Breast epithelium (tissue), 4 donors: ENCODE results near the gene RERE. TPM values are rescaled to one million over a fixed set of nuclear protein-coding genes. Genes with fewer than 3 reads are reported as not detected.
A peak's percentile ranks its signal among the peaks of the same experiment; 100 is the strongest.

Experiments used
- DNase-seq, 2 donors: peaks; one replicate each; pipeline ENCODE4 v3.0.0-alpha.2; 2019; ENCODE audit warnings: low spot score in 2 of 2
- H3K27ac ChIP-seq, 2 donors: fragments of 200-600 bp; sonication (generic) in 1 of 2; one replicate each; pipeline ENCODE4 v1.5.1; 2016 to 2019; ENCODE audit warnings: mild to moderate bottlenecking in 1 of 2
- H3K27me3 ChIP-seq, 2 donors: fragments of 200-600 bp; sonication (generic) in 1 of 2; one replicate each; pipeline versions ENCODE4 v1.5.1 to v1.6.0; 2017 to 2019; ENCODE audit warnings: control low read depth in 1 of 2, mild to moderate bottlenecking in 1 of 2
- H3K36me3 ChIP-seq: fragments of 200-600 bp; one replicate; pipeline ENCODE4 v1.5.1; 2019
- H3K4me1 ChIP-seq, 2 donors: fragments of 200-600 bp; sonication (generic); one replicate each; pipeline ENCODE4 v1.5.1; 2016 to 2019; ENCODE audit warnings: control low read depth in 1 of 2
- H3K4me3 ChIP-seq, 3 donors: fragments of 200-600 bp; sonication (generic); 1 replicate in 2 of 3; 2 replicates in 1 of 3; pipeline ENCODE4 v1.5.1; 2016 to 2019; ENCODE audit warnings: mild to moderate bottlenecking in 3 of 3, moderate library complexity in 2 of 3
- H3K9me3 ChIP-seq, 2 donors: fragments of 200-600 bp; sonication (generic) in 1 of 2; one replicate each; pipeline ENCODE4 v1.5.1; 2016 to 2019; ENCODE audit warnings: control low read depth in 1 of 2
- POLR2A ChIP-seq: fragments of 450-650 bp; IDR thresholded peaks from one replicate; pipeline ENCODE4 v1.6.1; 2016; ENCODE audit warnings: antibody characterized with exemption, mild to moderate bottlenecking, moderate library complexity
- POLR2AphosphoS5 ChIP-seq, 3 donors: sonication (generic); formaldehyde crosslinking; IDR thresholded peaks; one replicate each; pipeline ENCODE4 v1.6.1; 2017; ENCODE audit warnings: antibody characterized with exemption in 3 of 3
- intact Hi-C: fragments of 100-400 bp; cut with DNase I; formaldehyde crosslinking; loops from one replicate; pipeline ENCODE4 v1.15.1; 2023; ENCODE audit warnings: low total_unique reads
- total RNA-seq, 3 donors: library from RNA; depleted of rRNA; stranded (reverse); fragments of >200 nt; gene quantifications; one replicate each; pipeline ENCODE4 v1.1.0, GENCODE V29; 2016
- TF ChIP-seq, protein P1 (sequence below), 3 donors: fragments of 450-650 bp; IDR thresholded peaks; one replicate each; pipeline ENCODE4 v1.5.1; 2016 to 2017; ENCODE audit warnings: antibody characterized with exemption in 3 of 3, mild to moderate bottlenecking in 3 of 3, moderate library complexity in 3 of 3

RERE gene
- total RNA-seq, 3 donors from 2014 or later = 65.8 to 166 (median 123) TPM

DNA sequence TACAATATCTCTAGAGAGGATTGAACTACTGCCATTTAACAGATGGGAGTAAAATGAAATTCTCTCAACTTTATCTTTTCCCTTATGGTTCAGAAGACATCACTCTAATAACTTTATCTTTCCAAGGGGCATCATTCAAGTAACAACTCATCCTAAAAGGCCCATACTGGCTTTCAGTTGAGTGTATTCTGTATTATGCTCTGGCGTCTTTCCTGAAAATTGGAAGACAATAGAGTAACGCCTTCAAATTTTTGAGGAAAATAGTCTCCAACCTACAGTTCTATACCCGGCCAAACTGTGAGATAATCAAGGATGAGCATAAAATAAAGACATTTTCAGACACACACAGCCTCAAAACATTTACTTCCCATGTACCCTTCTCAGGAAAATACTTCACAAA, 103.3 kb downstream of the RERE start:
- intact Hi-C loops = no loop called here
- Histone ChIP-seq H3K27me3 (no peaks in the 10 kb centered on the region), H3K36me3 (no peaks in the 10 kb centered on the region), H3K9me3 (no peaks in the 10 kb centered on the region), H3K4me1 (no peaks in the 10 kb centered on the region), H3K4me3 (no peak overlapping the region), H3K27ac (no peak overlapping the region)
- DNase-seq = no peak
- TF ChIP-seq POLR2AphosphoS5 (IDR thresholded peaks at IDR 0.05) (no peak), POLR2A (no peak)
- TF ChIP-seq, protein P1, sequence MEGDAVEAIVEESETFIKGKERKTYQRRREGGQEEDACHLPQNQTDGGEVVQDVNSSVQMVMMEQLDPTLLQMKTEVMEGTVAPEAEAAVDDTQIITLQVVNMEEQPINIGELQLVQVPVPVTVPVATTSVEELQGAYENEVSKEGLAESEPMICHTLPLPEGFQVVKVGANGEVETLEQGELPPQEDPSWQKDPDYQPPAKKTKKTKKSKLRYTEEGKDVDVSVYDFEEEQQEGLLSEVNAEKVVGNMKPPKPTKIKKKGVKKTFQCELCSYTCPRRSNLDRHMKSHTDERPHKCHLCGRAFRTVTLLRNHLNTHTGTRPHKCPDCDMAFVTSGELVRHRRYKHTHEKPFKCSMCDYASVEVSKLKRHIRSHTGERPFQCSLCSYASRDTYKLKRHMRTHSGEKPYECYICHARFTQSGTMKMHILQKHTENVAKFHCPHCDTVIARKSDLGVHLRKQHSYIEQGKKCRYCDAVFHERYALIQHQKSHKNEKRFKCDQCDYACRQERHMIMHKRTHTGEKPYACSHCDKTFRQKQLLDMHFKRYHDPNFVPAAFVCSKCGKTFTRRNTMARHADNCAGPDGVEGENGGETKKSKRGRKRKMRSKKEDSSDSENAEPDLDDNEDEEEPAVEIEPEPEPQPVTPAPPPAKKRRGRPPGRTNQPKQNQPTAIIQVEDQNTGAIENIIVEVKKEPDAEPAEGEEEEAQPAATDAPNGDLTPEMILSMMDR (IDR thresholded peaks at IDR 0.05) = no peak

DNA sequence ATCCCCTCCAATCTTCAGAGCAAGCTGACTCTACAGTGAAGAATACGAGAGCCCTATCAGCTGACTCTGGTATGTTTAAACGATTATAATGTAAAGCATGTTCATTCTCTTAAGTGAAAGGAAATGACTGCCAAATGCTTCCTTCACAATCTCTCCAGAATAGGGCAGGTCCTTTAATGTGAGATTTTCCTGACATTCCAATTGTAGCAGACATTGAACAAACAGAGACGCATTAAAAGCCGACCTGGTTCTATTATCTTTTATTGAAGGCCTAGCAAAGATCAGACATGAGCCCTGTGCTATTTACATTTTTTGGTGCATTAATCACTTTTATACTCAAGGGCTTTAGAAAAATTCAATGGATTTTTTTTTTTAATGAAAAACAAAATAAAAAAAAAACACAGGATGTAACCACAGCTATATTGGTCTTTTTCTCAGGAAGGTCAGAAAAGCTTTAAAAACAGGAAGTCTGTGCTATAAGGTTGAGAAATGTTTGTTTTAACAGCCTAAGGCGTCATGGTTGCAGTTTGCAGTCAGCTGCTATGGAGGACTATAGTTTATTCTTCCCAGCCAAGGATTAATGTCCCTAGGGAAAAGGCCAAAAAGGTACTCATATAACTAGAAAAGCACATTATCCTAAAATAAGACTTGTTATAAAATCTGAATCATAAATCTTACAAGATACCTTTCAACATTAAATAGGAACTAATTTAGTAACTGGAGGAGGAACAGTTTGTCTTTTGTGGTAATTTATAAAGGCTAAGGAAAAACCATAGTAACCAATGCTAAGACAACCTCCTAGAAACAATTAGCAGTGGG, 104.8 kb downstream of the RERE start:
- no peak overlapping the region for H3K4me3 ChIP-seq

DNA sequence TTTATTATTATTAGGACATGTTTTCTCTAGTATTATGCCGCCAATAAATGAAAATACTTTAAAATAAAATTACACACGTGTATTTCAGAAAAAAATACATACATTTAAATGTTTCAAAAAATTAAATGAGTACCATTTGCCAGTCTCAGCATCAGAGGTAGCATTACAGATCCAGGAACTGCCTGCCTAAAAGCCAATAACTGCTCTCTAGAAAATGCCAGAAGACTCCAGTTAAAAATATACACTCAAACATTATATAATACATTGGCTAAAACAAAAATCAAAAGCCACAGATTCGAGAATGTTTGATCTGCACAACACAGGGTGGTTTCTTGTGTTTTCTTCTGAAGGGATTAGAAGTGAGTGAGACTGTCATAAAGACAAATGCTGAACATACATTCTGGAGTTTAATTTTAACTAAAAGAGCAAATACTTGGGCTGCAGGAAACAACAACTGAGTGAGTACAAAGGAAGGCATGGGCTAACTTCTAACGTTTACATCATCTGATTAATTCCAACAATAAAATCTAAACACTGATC, 105.5 kb downstream of the RERE start:
- H3K27ac ChIP-seq = peak overlapping the region; percentile 46 to 60
- H3K4me3 ChIP-seq = no peak overlapping the region
- TF ChIP-seq POLR2AphosphoS5 (IDR thresholded peaks at IDR 0.05) = no peak
- TF ChIP-seq, protein P1 (IDR thresholded peaks at IDR 0.05) = no peak
- no peak for TF ChIP-seq POLR2A

More for the DNA sequence above, 104.8 kb downstream of the RERE start:
- Histone ChIP-seq H3K4me1 (no peaks in the 10 kb centered on the region), H3K27me3 (no peaks in the 10 kb centered on the region), H3K9me3 (no peaks in the 10 kb centered on the region), H3K36me3 (no peaks in the 10 kb centered on the region), H3K27ac (peak overlapping the region; percentile 46 to 60)
- no peak for DNase-seq
- no peak for TF ChIP-seq POLR2AphosphoS5 (IDR thresholded peaks at IDR 0.05)
- TF ChIP-seq, protein P1 (IDR thresholded peaks at IDR 0.05) = peak in 1 of 3 donors; percentile 7
- intact Hi-C loops = no loop called here

DNA sequence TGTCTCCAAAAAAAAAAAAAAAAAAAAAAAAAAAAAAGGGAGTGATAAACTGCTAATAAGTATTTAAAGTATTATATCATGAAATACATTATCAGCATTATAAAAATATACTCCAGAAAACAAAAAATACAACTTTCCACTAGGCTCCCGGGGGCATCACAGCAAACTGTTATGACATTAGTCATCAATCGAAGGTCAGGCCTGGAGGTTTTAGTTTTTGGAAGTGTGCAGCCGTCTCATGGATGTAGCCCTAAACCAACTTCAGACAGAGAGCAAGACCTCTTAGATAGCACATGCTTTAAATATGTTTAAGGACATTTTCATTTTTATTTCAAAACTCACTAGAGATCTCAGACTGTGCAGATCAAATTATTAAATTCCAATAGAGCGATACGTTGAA, 106.3 kb downstream of the RERE start:
- Histone ChIP-seq H3K9me3 (no peaks in the 10 kb centered on the region), H3K36me3 (no peaks in the 10 kb centered on the region), H3K27me3 (no peaks in the 10 kb centered on the region), H3K27ac (no peak overlapping the region), H3K4me3 (no peak overlapping the region), H3K4me1 (peaks cover 0 to 3% of the 10 kb centered on the region in 2 donors)
- TF ChIP-seq POLR2AphosphoS5 (IDR thresholded peaks at IDR 0.05) (no peak), POLR2A (no peak)
- TF ChIP-seq, protein P1 (IDR thresholded peaks at IDR 0.05) = no peak
- DNase-seq = no peak
- intact Hi-C loops = no loop called here

More for the DNA sequence above, 105.5 kb downstream of the RERE start:
- Histone ChIP-seq H3K9me3 (no peaks in the 10 kb centered on the region), H3K4me1 (peaks cover 0 to 3% of the 10 kb centered on the region in 2 donors), H3K36me3 (no peaks in the 10 kb centered on the region), H3K27me3 (no peaks in the 10 kb centered on the region)
- DNase-seq = no peak
- intact Hi-C loops = no loop called here

DNA sequence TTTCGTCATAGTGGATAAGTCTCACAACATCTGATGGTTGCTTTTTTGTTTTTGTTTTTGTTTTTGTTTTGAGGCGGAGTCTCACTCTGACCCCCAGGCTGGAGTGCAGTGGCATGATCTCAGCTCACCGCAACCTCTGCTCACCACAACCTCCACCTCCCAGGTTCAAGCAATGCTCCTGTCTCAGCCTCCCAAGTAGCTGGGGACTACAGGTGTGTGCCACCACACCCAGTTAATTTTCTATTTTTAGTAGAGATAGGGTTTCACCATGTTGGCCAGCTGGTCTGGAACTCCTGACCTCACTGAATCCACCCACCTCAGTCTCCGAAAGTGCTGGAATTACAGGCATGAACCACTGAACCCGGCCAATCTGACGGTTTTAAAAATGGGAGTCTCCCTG, 109.2 kb downstream of the RERE start:
- H3K27ac ChIP-seq = no peak overlapping the region
- no peak for DNase-seq
- no peak overlapping the region for H3K4me3 ChIP-seq
- H3K4me1 ChIP-seq = peaks cover 0 to 3% of the 10 kb centered on the region in 2 donors
- H3K27me3 ChIP-seq = no peaks in the 10 kb centered on the region
- H3K36me3 ChIP-seq = no peaks in the 10 kb centered on the region
- H3K9me3 ChIP-seq = no peaks in the 10 kb centered on the region
- no peak for TF ChIP-seq POLR2A
- TF ChIP-seq, protein P1 (IDR thresholded peaks at IDR 0.05) = no peak
- TF ChIP-seq POLR2AphosphoS5 (IDR thresholded peaks at IDR 0.05) = no peak
- intact Hi-C loops = no loop called here
